Measurements from ENCODE around the gene ECE2.

ECE2 gene

DNA sequence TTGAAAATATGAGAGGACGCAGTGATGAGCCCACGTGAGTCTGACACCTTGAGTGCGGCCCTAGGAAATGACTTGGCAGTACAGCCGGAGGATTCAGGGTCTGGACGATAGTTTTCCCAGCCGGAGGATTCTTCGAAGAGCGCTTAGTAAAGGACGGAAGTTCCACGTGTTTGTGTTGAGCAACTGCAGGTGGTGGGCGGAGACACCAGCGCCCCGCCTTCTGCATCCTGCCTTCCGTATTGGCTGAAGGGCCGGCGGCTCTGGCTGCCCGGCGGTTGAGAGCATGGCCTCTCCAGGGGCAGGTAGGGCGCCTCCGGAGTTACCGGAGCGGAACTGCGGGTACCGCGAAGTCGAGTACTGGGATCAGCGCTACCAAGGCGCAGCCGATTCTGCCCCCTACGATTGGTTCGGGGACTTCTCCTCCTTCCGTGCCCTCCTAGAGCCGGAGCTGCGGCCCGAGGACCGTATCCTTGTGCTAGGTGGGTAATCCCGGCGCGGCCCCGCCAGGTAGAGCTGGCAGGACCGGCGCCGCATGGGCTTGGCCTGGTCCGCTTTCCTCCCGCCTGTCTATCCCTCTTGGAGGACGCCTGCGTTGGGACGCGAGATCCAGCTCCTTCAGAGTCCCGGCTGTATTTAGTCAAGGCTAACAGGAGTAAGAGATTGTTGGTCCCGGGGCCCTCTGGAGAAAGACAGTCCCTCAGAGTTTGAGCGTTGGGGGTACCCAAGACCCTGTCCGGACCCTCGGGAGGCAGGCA lies 26.2 kb upstream of the ECE2 start, which contains the start of gene EEF1AKMT4 (continued):
- TF ChIP-seq, protein P1, sequence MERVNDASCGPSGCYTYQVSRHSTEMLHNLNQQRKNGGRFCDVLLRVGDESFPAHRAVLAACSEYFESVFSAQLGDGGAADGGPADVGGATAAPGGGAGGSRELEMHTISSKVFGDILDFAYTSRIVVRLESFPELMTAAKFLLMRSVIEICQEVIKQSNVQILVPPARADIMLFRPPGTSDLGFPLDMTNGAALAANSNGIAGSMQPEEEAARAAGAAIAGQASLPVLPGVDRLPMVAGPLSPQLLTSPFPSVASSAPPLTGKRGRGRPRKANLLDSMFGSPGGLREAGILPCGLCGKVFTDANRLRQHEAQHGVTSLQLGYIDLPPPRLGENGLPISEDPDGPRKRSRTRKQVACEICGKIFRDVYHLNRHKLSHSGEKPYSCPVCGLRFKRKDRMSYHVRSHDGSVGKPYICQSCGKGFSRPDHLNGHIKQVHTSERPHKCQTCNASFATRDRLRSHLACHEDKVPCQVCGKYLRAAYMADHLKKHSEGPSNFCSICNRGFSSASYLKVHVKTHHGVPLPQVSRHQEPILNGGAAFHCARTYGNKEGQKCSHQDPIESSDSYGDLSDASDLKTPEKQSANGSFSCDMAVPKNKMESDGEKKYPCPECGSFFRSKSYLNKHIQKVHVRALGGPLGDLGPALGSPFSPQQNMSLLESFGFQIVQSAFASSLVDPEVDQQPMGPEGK (tag by site-specific recombination; IDR thresholded peaks at IDR 0.05) = peak; percentile 60; the same call in 1 of the 2 replicates
- no peak for TF ChIP-seq ZNF366 (tag by site-specific recombination; conservative IDR thresholded peaks at IDR 0.05)
- TF ChIP-seq, protein P2, sequence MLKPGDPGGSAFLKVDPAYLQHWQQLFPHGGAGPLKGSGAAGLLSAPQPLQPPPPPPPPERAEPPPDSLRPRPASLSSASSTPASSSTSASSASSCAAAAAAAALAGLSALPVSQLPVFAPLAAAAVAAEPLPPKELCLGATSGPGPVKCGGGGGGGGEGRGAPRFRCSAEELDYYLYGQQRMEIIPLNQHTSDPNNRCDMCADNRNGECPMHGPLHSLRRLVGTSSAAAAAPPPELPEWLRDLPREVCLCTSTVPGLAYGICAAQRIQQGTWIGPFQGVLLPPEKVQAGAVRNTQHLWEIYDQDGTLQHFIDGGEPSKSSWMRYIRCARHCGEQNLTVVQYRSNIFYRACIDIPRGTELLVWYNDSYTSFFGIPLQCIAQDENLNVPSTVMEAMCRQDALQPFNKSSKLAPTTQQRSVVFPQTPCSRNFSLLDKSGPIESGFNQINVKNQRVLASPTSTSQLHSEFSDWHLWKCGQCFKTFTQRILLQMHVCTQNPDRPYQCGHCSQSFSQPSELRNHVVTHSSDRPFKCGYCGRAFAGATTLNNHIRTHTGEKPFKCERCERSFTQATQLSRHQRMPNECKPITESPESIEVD (tag by site-specific recombination; IDR thresholded peaks at IDR 0.05) = no peak
- no peak for TF ChIP-seq ZNF785 (tag by site-specific recombination; IDR thresholded peaks at IDR 0.05)
- TF ChIP-seq ZNF529 (tag by site-specific recombination; IDR thresholded peaks at IDR 0.05; ENCODE audit: insufficient replicate concordance) = no peak
- no peak for TF ChIP-seq MZF1 (tag by site-specific recombination; IDR thresholded peaks at IDR 0.05; ENCODE audit: borderline replicate concordance)
- peak; percentile 93 for TF ChIP-seq ZXDB (tag by site-specific recombination; IDR thresholded peaks at IDR 0.05)
- TF ChIP-seq, protein P3, sequence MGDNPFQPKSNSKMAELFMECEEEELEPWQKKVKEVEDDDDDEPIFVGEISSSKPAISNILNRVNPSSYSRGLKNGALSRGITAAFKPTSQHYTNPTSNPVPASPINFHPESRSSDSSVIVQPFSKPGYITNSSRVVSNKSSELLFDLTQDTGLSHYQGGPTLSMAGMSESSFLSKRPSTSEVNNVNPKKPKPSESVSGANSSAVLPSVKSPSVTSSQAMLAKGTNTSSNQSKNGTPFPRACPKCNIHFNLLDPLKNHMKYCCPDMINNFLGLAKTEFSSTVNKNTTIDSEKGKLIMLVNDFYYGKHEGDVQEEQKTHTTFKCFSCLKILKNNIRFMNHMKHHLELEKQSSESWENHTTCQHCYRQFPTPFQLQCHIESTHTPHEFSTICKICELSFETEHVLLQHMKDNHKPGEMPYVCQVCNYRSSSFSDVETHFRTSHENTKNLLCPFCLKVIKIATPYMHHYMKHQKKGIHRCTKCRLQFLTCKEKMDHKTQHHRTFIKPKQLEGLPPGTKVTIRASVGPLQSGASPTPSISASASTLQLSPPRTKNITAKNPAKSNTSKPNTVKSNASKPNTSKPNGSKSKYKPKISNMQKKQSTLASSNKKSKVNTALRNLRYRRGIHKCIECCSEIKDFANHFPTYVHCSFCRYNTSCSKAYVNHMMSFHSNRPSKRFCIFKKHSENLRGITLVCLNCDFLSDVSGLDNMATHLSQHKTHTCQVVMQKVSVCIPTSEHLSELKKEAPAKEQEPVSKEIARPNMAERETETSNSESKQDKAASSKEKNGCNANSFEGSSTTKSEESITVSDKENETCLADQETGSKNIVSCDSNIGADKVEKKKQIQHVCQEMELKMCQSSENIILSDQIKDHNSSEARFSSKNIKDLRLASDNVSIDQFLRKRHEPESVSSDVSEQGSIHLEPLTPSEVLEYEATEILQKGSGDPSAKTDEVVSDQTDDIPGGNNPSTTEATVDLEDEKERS (tag by site-specific recombination; IDR thresholded peaks at IDR 0.05) = no peak
- no peak for TF ChIP-seq HOXD13 (CRISPR knock-in tag; IDR thresholded peaks at IDR 0.05; ENCODE audit: borderline replicate concordance)
- no peak for TF ChIP-seq ZBTB1 (tag by site-specific recombination; IDR thresholded peaks at IDR 0.05)
- TF ChIP-seq ZEB2 (tag by site-specific recombination; IDR thresholded peaks at IDR 0.05) = peak; percentile 99
- no peak for TF ChIP-seq ZNF174 (tag by site-specific recombination; IDR thresholded peaks at IDR 0.05)
- TF ChIP-seq ZNF792 (tag by site-specific recombination; IDR thresholded peaks at IDR 0.05) = no peak
- TF ChIP-seq, protein P4, sequence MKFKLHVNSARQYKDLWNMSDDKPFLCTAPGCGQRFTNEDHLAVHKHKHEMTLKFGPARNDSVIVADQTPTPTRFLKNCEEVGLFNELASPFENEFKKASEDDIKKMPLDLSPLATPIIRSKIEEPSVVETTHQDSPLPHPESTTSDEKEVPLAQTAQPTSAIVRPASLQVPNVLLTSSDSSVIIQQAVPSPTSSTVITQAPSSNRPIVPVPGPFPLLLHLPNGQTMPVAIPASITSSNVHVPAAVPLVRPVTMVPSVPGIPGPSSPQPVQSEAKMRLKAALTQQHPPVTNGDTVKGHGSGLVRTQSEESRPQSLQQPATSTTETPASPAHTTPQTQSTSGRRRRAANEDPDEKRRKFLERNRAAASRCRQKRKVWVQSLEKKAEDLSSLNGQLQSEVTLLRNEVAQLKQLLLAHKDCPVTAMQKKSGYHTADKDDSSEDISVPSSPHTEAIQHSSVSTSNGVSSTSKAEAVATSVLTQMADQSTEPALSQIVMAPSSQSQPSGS (tag by site-specific recombination; IDR thresholded peaks at IDR 0.05; ENCODE audit: low read depth) = no peak

DNA sequence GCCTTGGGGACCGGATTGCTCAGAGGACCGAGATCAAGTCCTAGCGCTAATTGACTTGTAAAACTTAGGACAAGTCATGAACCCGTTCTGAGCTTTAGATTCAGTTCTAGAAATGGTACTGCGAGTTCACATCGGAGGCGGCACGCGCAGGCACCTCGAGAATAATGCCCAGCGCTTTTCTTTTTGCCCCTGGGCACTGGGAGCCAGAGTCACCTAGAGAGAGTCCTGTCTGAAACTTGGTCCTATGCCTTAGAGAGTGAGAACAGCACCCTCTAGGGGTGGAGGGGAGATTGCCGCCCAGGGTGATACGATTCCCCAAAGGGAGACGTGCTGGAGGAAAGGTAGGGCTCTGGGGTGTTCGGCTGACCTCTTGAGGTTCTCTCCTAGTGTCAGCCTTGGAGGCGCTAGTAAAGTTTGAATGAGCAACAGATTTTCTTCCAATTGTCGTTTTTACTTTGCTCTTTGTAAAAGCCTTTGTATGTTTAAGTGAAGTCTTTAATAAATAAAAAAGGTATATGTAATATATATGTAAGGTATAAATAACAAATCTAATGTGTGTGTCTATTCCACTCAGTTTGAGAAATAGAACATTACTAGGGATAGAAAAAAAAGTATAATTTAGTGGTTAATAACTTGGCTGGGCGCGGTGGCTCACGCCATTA lies 25.5 kb upstream of the ECE2 start:
- no peaks in the 10 kb centered on the region for H3K9me3 ChIP-seq (ENCODE audit: control insufficient read depth, insufficient read depth, low read depth, low read length)
- CTCF ChIA-PET = interaction anchor here (0.5 to 1.5 kb wide), 27 partner anchors 9 to 765 kb away, joined by 3 to 6 read pairs (median 3); partner anchors contain the start of genes CAMK2N2, PARL and VWA5B2
- H3K4me1 ChIP-seq (ENCODE audit: control insufficient read depth, insufficient read depth, low read length) = no peaks in the 10 kb centered on the region
- POLR2A ChIA-PET = interaction anchor here (0.8 to 1.0 kb wide), 3 partner anchors 9 to 73 kb away, joined by 3 to 4 read pairs (median 3); partner anchors contain the start of gene ABCF3
- H3K27ac ChIP-seq (ENCODE audit: extremely low read depth, low read depth, low read length) = peak overlapping the region; percentile 58; the same call in 1 of the 2 replicates
- peak overlapping the region; percentile 96 for H3K4me3 ChIP-seq (ENCODE audit: low read depth, low read length)
- peaks cover 0 to 8% of the 10 kb centered on the region in 2 experiments; a peak in 1 of 3 replicates for H3K36me3 ChIP-seq (ENCODE audit: control insufficient read depth in 2 of 2, insufficient read depth in 1 of 2, low read length in 2 of 2)
- TF ChIP-seq ZNF423 (tag by site-specific recombination; IDR thresholded peaks at IDR 0.05) (0 out of 2 replicates have a peak, but pooled peaks have one; percentile 16), PRDM1 (tag by site-specific recombination; IDR thresholded peaks at IDR 0.05) (peak; percentile 47), ZNF16 (tag by site-specific recombination; IDR thresholded peaks at IDR 0.05; ENCODE audit: low read depth) (peak; percentile 65; the same call in 1 of the 2 replicates), ZNF214 (tag by site-specific recombination; IDR thresholded peaks at IDR 0.05; ENCODE audit: borderline replicate concordance) (no peak), ZNF660 (tag by site-specific recombination; IDR thresholded peaks at IDR 0.05) (peak; percentile 85), ZBTB20 (tag by site-specific recombination; IDR thresholded peaks at IDR 0.05) (peak; percentile 23; the same call in 1 of the 2 replicates), ZNF335 (tag by site-specific recombination; conservative IDR thresholded peaks at IDR 0.05) (peak; percentile 83)
- TF ChIP-seq, protein P5, sequence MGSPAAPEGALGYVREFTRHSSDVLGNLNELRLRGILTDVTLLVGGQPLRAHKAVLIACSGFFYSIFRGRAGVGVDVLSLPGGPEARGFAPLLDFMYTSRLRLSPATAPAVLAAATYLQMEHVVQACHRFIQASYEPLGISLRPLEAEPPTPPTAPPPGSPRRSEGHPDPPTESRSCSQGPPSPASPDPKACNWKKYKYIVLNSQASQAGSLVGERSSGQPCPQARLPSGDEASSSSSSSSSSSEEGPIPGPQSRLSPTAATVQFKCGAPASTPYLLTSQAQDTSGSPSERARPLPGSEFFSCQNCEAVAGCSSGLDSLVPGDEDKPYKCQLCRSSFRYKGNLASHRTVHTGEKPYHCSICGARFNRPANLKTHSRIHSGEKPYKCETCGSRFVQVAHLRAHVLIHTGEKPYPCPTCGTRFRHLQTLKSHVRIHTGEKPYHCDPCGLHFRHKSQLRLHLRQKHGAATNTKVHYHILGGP (tag by site-specific recombination; IDR thresholded peaks at IDR 0.05) = no peak
- TF ChIP-seq, protein P6, sequence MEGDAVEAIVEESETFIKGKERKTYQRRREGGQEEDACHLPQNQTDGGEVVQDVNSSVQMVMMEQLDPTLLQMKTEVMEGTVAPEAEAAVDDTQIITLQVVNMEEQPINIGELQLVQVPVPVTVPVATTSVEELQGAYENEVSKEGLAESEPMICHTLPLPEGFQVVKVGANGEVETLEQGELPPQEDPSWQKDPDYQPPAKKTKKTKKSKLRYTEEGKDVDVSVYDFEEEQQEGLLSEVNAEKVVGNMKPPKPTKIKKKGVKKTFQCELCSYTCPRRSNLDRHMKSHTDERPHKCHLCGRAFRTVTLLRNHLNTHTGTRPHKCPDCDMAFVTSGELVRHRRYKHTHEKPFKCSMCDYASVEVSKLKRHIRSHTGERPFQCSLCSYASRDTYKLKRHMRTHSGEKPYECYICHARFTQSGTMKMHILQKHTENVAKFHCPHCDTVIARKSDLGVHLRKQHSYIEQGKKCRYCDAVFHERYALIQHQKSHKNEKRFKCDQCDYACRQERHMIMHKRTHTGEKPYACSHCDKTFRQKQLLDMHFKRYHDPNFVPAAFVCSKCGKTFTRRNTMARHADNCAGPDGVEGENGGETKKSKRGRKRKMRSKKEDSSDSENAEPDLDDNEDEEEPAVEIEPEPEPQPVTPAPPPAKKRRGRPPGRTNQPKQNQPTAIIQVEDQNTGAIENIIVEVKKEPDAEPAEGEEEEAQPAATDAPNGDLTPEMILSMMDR (tag by site-specific recombination; IDR thresholded peaks at IDR 0.05) = peak; percentile 73

Data from HEK293 (cell line).